GM12873 (cell line): Measurements from ENCODE around the gene TENM3.

ENCODE experiments used
- CTCF ChIP-seq: IDR thresholded peaks from 2 replicates; pipeline ENCODE4 v1.5.1; 2012; ENCODE audit warnings: low read depth, mild to moderate bottlenecking, moderate library complexity, low read length, control low read depth; ENCODE audit not compliant: insufficient read depth; ENCODE audit errors: missing control alignments

Gene TENM3

GRCh38 chr4:182236186-182236585 lies 7.0 kb upstream of the TENM3 start:
- no peak for TF ChIP-seq CTCF

- TF ChIP-seq CTCF = no peak
Measured at GRCh38 chr4:182238355-182238931, 4.8 kb upstream of the TENM3 start.

GRCh38 chr4:182240161-182241130 lies 2.8 kb upstream of the TENM3 start:
- no peak for TF ChIP-seq CTCF

- TF ChIP-seq CTCF = no peak
Measured at GRCh38 chr4:182242787-182243186, 415 bp upstream of the TENM3 start.

GRCh38 chr4:182245041-182245440 lies 1.8 kb downstream of the TENM3 start:
- TF ChIP-seq CTCF = no peak

GRCh38 chr4:182245541-182246215 lies 2.5 kb downstream of the TENM3 start:
- TF ChIP-seq CTCF = no peak
